HEK293T (cell line): ENCODE data around the gene FMN2.

Experiments
- ELF4 ChIP-seq: fragments of 450-650 bp; IDR thresholded peaks from 2 replicates; pipeline ENCODE4 v1.6.1; 2017; ENCODE audit warnings: antibody characterized with exemption
- FOXA1 ChIP-seq: fragments of 450-650 bp; IDR thresholded peaks from 2 replicates; pipeline ENCODE4 v1.6.1; 2016; ENCODE audit warnings: mild to moderate bottlenecking
- NFRKB ChIP-seq: fragments of 450-650 bp; IDR thresholded peaks from 2 replicates; pipeline ENCODE4 v1.6.1; 2016; ENCODE audit warnings: mild to moderate bottlenecking, moderate library complexity
- SP1 ChIP-seq: fragments of 450-650 bp; IDR thresholded peaks from 2 replicates; pipeline ENCODE4 v1.6.1; 2017
- TARDBP ChIP-seq: fragments of 450-650 bp; IDR thresholded peaks from 2 replicates; pipeline ENCODE4 v1.6.1; 2016

DNA sequence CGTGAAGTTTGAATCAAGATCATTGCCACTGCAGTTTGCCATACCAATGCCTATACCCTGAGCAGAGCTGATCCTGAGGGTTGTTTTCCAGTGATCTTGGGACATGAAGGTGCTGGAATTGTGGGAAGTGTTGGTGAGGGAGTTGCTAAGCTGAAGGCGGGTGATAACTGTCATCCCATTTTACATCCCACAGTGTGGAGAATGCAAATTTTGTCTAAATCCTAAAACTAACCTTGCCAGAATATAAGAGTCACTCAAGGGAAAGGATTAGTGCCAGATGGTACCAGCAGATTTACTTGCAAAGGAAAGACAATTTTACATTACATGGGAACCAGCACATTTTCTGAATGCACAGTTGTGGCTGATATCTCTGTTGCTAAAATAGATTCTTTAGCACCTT, 78.6 kb downstream of the FMN2 start:
- TF ChIP-seq TARDBP (no peak), NFRKB (no peak), ELF4 (no peak), SP1 (no peak), FOXA1 (no peak)
